Tibial artery (tissue), 4 donors: ENCODE results near the gene NME3.

Experiments
- DNase-seq, 2 donors: peaks; one replicate each; pipeline ENCODE4 v3.0.0-alpha.2; 2019
- H3K27ac ChIP-seq, 2 donors: fragments of 200-600 bp; sonication (generic) in 1 of 2; 1 replicate in 1 of 2; 2 replicates in 1 of 2; pipeline ENCODE4 v1.5.1; 2018 to 2019; ENCODE audit warnings: mild to moderate bottlenecking in 1 of 2
- H3K27me3 ChIP-seq, 2 donors: fragments of 200-600 bp; sonication (generic) in 1 of 2; one replicate each; pipeline versions ENCODE4 v1.5.1 to v1.6.0; 2016 to 2019
- H3K36me3 ChIP-seq, 3 donors: fragments of 200-600 bp; sonication (generic) in 2 of 3; one replicate each; pipeline ENCODE4 v1.5.1; 2016 to 2019; ENCODE audit warnings: mild to moderate bottlenecking in 2 of 3
- H3K4me1 ChIP-seq, 4 donors: fragments of 200-600 bp; sonication (generic) in 2 of 4; 1 replicate in 3 of 4; 2 replicates in 1 of 4; pipeline ENCODE4 v1.5.1; 2016 to 2019
- H3K4me3 ChIP-seq, 2 donors: fragments of 200-600 bp; sonication (generic) in 1 of 2; 1 replicate in 1 of 2; 2 replicates in 1 of 2; pipeline ENCODE4 v1.5.1; 2018 to 2019; ENCODE audit warnings: mild to moderate bottlenecking in 2 of 2
- H3K9me3 ChIP-seq, 3 donors: fragments of 200-600 bp; sonication (generic) in 1 of 3; one replicate each; pipeline ENCODE4 v1.5.1; 2016 to 2019
- CTCF ChIP-seq, 2 experiments: fragments of 200-600 bp in 1 of 2; fragments of 450-650 bp in 1 of 2; IDR thresholded peaks; one replicate each; pipeline ENCODE4 v1.5.1; 2017 to 2019; ENCODE audit warnings: antibody characterized with exemption in 2 of 2, mild to moderate bottlenecking in 1 of 2, moderate library complexity in 1 of 2
- intact Hi-C: fragments of 100-400 bp; cut with DNase I; formaldehyde crosslinking; loops from one replicate; pipeline ENCODE4 v1.15.0; 2023; ENCODE audit warnings: low total_unique reads

Gene NME3

GRCh38 chr16:1778200-1779179 is 7.1 kb upstream of the NME3 start:
- no peak for TF ChIP-seq CTCF (IDR thresholded peaks at IDR 0.05)
- intact Hi-C loops: no loop called here
- H3K9me3 ChIP-seq: no peaks in the 10 kb centered on the region
- H3K27ac ChIP-seq: no peak overlapping the region
- H3K27me3 ChIP-seq: no peaks in the 10 kb centered on the region
- no peak overlapping the region for H3K4me3 ChIP-seq
- H3K4me1 ChIP-seq: peaks cover 0 to 57% (median 38%) of the 10 kb centered on the region in 4 donors
- H3K36me3 ChIP-seq: peaks cover 23 to 64% (median 55%) of the 10 kb centered on the region in 3 donors
- DNase-seq: no peak

- H3K27ac ChIP-seq: no peak overlapping the region
- no peak overlapping the region for H3K4me3 ChIP-seq
- H3K27me3 ChIP-seq: no peaks in the 10 kb centered on the region
- H3K36me3 ChIP-seq: peaks cover 23 to 64% (median 55%) of the 10 kb centered on the region in 3 donors
- H3K4me1 ChIP-seq: peaks cover 0 to 54% (median 36%) of the 10 kb centered on the region in 4 donors
- no peaks in the 10 kb centered on the region for H3K9me3 ChIP-seq
- intact Hi-C loops: no loop called here
- no peak for DNase-seq
- TF ChIP-seq CTCF (IDR thresholded peaks at IDR 0.05): no peak
Measured at GRCh38 chr16:1777375-1778199, 6.2 kb upstream of the NME3 start.

GRCh38 chr16:1776991-1777374 is 5.6 kb upstream of the NME3 start:
- no peaks in the 10 kb centered on the region for H3K9me3 ChIP-seq
- TF ChIP-seq CTCF (IDR thresholded peaks at IDR 0.05): no peak
- no peaks in the 10 kb centered on the region for H3K27me3 ChIP-seq
- peaks cover 0 to 60% (median 40%) of the 10 kb centered on the region in 4 donors for H3K4me1 ChIP-seq
- intact Hi-C loops: no loop called here
- H3K36me3 ChIP-seq: peaks cover 23 to 64% (median 55%) of the 10 kb centered on the region in 3 donors
- no peak overlapping the region for H3K27ac ChIP-seq
- DNase-seq: no peak
- H3K4me3 ChIP-seq: no peak overlapping the region

GRCh38 chr16:1776672-1776955 is 5.3 kb upstream of the NME3 start:
- no peak for TF ChIP-seq CTCF (IDR thresholded peaks at IDR 0.05)
- no peak overlapping the region for H3K4me3 ChIP-seq
- DNase-seq: no peak
- H3K36me3 ChIP-seq: peaks cover 23 to 64% (median 55%) of the 10 kb centered on the region in 3 donors
- no peaks in the 10 kb centered on the region for H3K27me3 ChIP-seq
- intact Hi-C loops: no loop called here
- peaks cover 0 to 60% (median 40%) of the 10 kb centered on the region in 4 donors for H3K4me1 ChIP-seq
- H3K27ac ChIP-seq: no peak overlapping the region
- no peaks in the 10 kb centered on the region for H3K9me3 ChIP-seq

- H3K4me3 ChIP-seq: no peak overlapping the region
- peaks cover 0 to 58% (median 35%) of the 10 kb centered on the region in 4 donors for H3K4me1 ChIP-seq
- intact Hi-C loops: no loop called here
- no peaks in the 10 kb centered on the region for H3K27me3 ChIP-seq
- no peak overlapping the region for H3K27ac ChIP-seq
- peaks cover 23 to 63% (median 55%) of the 10 kb centered on the region in 3 donors for H3K36me3 ChIP-seq
- no peak for TF ChIP-seq CTCF (IDR thresholded peaks at IDR 0.05)
- H3K9me3 ChIP-seq: no peaks in the 10 kb centered on the region
- no peak for DNase-seq
Measured at GRCh38 chr16:1775846-1776671, 4.7 kb upstream of the NME3 start.
